Nephron progenitor cell (in vitro differentiated cells): ENCODE data around the gene NXF1.
"Not testable (repeated sequence)": the region's sequence is repeated elsewhere in the genome, so short reads cannot be mapped to it uniquely, and the experiment has no call there.

Experiments used
- DNase-seq: peaks from one replicate; pipeline ENCODE4 v3.0.0; 2021
- H3K27ac Mint-ChIP-seq: 2 replicates; pipeline ENCODE4 v1.8.0; 2021; ENCODE audit warnings: mild to moderate bottlenecking, moderate library complexity, mixed read lengths
- H3K27me3 Mint-ChIP-seq: 2 replicates; pipeline ENCODE4 v1.8.0; 2021; ENCODE audit warnings: mild to moderate bottlenecking, low read depth, mixed read lengths; ENCODE audit not compliant: poor library complexity
- H3K36me3 Mint-ChIP-seq: 2 replicates; pipeline ENCODE4 v1.8.0; 2021; ENCODE audit warnings: low read depth, mixed read lengths
- H3K4me1 Mint-ChIP-seq: 2 replicates; pipeline ENCODE4 v1.8.0; 2021; ENCODE audit warnings: mixed read lengths
- H3K4me3 Mint-ChIP-seq: 2 replicates; pipeline ENCODE4 v1.8.0; 2021; ENCODE audit warnings: mild to moderate bottlenecking, moderate library complexity, mixed read lengths
- H3K9me3 Mint-ChIP-seq: 2 replicates; pipeline ENCODE4 v1.8.0; 2021; ENCODE audit warnings: mild to moderate bottlenecking, moderate library complexity, mixed read lengths
- TF ChIP-seq, protein P1 (sequence below): fragments of 200-600 bp; sonication (generic); IDR thresholded peaks from 2 replicates; pipeline ENCODE4 v1.5.0; 2021; ENCODE audit warnings: antibody characterized with exemption

NXF1 gene

DNA sequence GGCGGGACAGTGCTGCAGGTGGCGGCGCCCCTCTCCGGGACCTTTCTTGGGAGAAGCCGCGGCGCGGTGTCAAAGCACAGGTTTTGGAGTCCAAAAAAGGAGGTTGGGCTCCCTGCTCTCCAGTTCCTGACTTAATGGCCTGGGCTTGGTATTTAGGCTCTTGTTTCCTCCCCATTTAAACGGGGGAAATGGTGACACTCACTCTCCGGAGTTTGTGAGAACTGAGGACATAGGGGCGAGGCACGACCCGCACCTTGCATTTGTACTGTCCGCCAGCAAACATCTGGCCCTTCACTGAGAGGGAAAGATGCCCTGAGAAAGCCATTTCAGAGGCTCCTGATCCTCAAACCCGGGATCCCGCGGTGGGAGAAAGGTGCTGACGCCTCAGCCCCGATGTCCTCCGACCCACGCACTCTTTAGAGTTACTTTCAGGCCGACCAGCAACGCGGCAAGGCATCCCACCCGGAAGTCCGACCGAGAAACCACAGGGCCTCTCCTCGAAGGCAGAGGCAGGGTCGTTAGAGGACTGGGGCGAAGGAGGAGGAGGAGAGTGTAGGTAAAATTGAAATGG is 37.0 kb upstream of the NXF1 start:
- peak; percentile 50 for DNase-seq
- Mint-ChIP-seq H3K36me3 (peaks cover 10% of the 10 kb centered on the region), H3K4me1 (peaks cover 27% of the 10 kb centered on the region), H3K4me3 (no peak overlapping the region), H3K27ac (no peak overlapping the region), H3K27me3 (peaks cover 8% of the 10 kb centered on the region), H3K9me3 (peaks cover 15% of the 10 kb centered on the region)
- TF ChIP-seq, protein P1, sequence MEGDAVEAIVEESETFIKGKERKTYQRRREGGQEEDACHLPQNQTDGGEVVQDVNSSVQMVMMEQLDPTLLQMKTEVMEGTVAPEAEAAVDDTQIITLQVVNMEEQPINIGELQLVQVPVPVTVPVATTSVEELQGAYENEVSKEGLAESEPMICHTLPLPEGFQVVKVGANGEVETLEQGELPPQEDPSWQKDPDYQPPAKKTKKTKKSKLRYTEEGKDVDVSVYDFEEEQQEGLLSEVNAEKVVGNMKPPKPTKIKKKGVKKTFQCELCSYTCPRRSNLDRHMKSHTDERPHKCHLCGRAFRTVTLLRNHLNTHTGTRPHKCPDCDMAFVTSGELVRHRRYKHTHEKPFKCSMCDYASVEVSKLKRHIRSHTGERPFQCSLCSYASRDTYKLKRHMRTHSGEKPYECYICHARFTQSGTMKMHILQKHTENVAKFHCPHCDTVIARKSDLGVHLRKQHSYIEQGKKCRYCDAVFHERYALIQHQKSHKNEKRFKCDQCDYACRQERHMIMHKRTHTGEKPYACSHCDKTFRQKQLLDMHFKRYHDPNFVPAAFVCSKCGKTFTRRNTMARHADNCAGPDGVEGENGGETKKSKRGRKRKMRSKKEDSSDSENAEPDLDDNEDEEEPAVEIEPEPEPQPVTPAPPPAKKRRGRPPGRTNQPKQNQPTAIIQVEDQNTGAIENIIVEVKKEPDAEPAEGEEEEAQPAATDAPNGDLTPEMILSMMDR = no peak

DNA sequence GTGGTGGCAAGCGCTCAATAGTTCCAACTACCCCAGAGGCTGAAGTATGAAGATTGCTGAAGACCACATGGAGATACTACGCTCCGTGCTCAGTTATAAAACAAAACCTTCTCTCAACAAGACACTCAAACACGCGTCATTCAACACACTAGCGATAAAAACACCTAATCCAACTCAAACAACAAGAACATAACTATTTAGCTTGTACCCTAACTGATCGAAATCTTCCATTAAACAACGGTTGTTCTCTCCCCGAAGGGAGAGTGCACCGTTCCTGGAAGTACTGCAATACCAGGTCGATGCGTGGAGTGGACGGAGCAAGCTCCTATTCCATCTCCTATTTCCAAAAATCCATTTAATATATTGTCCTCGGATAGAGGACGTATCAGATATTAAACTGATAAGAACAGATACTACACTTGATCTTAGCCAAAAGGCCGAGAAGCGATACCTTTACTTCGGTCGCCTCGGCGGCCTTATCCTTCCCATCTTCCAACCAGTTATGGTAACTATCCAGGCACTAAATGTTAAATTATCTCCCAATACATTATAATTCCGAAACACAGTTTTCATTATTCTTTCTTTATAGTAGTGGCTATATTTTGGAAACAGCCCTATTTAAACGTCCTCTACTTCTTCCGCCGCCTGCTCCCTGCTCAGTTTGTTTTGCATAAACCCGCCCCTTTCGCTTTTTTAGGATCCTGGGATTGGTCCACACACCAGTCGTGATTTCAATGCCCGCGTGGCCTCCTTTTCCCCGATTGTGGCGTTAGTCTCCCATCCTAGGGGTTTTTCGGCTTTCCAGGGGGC is 36.3 kb upstream of the NXF1 start:
- peaks cover 8% of the 10 kb centered on the region for H3K27me3 Mint-ChIP-seq
- DNase-seq = peak; percentile 81
- TF ChIP-seq, protein P1 = no peak

DNA sequence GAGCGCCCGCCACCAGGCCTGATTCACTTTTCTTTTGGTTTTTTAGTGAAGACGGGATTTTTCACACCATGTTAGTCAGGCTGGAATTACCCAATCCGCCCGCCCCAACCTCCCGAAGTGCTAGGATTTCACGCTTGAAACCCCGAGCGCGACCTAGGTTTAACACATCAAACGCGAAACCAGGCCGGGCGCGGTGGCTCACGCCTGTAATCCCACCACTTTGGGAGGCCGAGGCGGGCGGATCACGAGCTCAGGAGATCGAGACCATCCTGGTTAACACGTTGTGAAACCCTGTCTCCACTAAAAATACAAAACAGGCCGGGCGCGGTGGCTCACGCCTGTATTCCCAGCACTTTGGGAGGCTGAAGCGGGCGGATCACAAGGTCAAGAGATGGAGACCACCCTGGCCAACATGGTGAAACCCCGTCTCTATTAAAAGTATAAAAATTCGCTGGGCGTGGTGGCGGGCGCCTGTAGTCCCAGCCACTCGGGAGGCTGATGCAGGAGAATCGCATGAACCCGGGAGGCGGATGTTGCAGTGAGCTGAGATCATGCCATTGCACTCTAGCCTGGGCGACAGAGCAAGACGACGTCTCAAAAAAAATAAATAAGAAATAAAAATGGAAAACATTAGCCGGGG is 35.6 kb upstream of the NXF1 start:
- H3K27me3 Mint-ChIP-seq, H3K4me3 Mint-ChIP-seq, H3K27ac Mint-ChIP-seq, H3K9me3 Mint-ChIP-seq: not testable (repeated sequence)
- peak; percentile 80 for DNase-seq
- Mint-ChIP-seq H3K36me3 (peaks cover 11% of the 10 kb centered on the region), H3K4me1 (peaks cover 27% of the 10 kb centered on the region)

More for the DNA sequence above, 36.3 kb upstream of the NXF1 start:
- peaks cover 10% of the 10 kb centered on the region for H3K9me3 Mint-ChIP-seq
- H3K36me3 Mint-ChIP-seq = peaks cover 8% of the 10 kb centered on the region
- no peak overlapping the region for H3K27ac Mint-ChIP-seq
- peaks cover 27% of the 10 kb centered on the region for H3K4me1 Mint-ChIP-seq
- no peak overlapping the region for H3K4me3 Mint-ChIP-seq

DNA sequence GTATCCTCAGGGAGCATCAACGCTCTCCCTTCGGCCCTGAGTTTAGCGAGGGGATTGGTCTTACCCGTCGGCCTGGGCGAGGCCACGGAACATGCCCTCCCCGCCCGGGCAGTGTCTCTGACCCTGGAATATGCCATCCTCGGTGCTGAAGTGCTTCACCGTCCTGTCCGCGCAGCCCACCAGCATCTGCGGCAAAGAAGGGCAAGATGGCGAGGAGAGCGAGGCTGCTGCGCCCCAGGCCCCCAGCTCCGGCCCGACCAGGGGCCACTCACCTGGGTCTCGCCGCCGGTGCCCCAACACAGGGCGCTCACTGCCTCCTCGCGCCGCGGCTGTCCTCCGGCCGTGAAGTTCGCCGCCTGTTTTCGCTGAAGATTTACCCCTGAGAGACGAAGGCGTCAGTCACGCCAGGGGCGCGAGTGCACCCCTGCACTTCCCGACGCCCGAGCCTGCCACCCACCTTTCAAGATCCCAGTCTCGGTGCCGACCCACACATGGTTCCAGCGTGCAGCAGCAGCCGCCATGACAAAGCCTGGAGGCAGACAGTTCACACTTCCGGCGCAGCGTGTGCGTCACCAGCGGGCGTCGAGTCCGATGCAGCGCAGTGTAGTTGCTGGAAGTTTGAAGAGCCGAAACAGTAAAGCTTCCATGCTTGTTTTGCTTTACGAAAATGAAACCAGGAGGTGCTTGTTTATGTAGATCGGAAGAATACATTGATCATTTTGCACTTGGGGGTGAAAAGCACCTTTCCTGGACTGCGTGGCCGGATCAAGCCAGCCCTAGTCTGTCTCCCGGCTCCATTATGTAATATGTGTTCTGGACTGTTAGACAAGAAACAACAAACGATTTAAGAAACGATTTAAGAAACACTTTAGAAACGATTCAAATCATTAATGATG is 34.1 kb upstream of the NXF1 start, which contains the start of gene WDR74:
Gene WDR74, minus strand, starts transcription at position 541 of the 896 bp plus-strand sequence. Its CDS starts 20 bp downstream, at position 521.
- Mint-ChIP-seq H3K27me3 (peaks cover 5% of the 10 kb centered on the region), H3K9me3 (peaks cover 4% of the 10 kb centered on the region), H3K27ac (no peak within 1 kb of the TSS), H3K36me3 (peaks cover 24% of the 10 kb centered on the region), H3K4me1 (peaks cover 27% of the 10 kb centered on the region), H3K4me3 (no peak within 1 kb of the TSS)
- TF ChIP-seq, protein P1 = no peak
- DNase-seq = peak; percentile 82

DNA sequence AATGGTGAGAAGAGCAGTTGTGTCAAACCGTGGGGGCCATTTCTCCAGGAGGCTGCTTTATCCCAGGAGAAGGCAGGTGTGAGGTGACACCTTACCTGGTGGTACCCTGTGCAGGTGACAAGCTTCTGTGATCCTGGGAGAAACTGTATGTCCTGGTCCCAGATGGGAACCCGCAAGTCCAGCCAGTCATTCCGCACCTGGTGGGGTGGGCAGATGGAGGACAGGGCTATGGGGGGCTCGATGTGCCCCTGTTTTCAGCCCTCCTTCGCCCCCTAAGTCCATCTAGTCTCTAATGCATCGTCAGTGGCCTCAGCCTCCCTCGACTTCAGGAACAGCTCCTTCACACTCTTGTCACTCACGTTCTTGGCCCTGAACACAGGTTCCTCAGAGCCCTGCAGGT is 30.1 kb upstream of the NXF1 start:
- no peak for DNase-seq
- H3K4me1 Mint-ChIP-seq = peaks cover 47% of the 10 kb centered on the region
- no peaks in the 10 kb centered on the region for H3K9me3 Mint-ChIP-seq
- TF ChIP-seq, protein P1 = no peak
- peaks cover 30% of the 10 kb centered on the region for H3K36me3 Mint-ChIP-seq
- H3K27ac Mint-ChIP-seq = peak overlapping the region; percentile 61
- H3K4me3 Mint-ChIP-seq = no peak overlapping the region
- peaks cover 5% of the 10 kb centered on the region for H3K27me3 Mint-ChIP-seq
